ENCODE results near the gene CCDC194.

The CCDC194 gene

DNA sequence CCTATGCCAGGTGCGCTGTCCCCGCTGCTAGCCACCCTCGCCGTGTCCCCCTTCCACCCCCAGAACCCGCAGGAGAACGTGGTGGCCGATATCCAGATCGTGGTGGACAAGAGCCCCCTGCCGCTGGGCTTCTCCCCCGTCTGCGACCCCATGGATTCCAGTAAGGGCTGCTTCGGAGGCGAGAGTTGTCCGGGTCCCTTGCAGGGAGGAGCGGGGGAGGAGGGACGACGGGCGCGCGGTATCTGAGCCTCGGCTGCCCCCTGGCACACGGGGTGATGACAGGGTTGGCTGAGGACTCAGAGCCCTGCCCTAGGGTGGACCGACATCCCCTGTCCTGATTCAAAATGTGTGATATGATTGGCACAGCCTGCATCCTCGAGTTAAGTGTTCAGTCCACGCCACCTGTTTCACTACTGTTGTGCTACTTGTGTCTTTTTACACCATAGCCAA is 26.5 kb upstream of the CCDC194 start (continued):
- no peak for TF ChIP-seq ZNF266 (tag by site-specific recombination; IDR thresholded peaks at IDR 0.05; ENCODE audit: low read depth)
- no peak for TF ChIP-seq ZNF311 (tag by site-specific recombination; IDR thresholded peaks at IDR 0.05; ENCODE audit: borderline replicate concordance)
- TF ChIP-seq KLF1 (tag by site-specific recombination; IDR thresholded peaks at IDR 0.05): no peak

DNA sequence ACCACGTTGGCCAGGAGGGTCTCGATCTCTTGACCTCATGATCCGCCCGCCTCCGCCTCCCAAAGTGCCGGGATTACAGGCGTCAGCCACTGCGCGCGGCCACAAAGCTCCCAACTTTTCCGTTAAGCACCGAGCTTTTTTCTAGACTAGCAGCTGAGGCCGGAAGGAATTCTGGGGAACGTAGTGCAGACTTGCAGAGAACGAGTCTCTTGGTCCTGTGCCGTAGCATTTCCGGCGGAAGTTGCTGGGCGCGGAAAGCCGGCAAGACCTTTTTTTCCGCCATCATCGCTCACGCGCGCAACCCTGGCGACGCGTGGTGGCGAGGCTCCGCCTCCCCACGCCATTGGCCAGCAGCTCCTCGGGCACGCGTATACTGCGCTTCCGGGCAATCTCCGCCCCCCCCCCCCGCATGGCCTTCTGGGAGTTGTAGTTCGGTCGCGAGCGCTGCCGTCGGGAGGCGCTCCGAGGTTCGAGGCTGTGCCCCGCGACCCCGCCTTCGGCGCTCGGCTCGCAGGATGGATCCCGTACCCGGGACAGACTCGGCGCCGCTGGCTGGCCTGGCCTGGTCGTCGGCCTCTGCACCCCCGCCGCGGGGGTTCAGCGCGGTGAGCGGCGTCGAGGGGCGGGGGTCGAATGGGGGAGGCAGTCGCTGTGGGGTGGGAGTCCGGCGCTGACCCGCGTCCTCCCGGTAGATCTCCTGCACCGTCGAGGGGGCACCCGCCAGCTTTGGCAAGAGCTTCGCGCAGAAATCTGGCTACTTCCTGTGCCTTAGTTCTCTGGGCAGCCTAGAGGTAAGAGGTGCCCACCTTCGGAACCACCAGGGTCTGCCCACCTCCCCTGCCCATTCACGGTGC is 25.9 kb upstream of the CCDC194 start, which contains the start of gene MVB12A:
Gene MVB12A (plus strand): TSS at position 427 of the 854 bp plus-strand sequence. CDS start 89 bp downstream, at position 516.
- ChIA-PET CTCF (interaction anchor here (0.6 to 1.2 kb wide), 5 partner anchors 17 to 28 kb away, joined by 3 to 7 read pairs (median 6); no protein-coding TSS in a partner anchor), POLR2A (interaction anchor here (0.6 to 1.6 kb wide), 22 partner anchors 9 to 439 kb away, joined by 3 to 12 read pairs (median 5); partner anchors contain the start of genes BST2, PGLS, RPL18A and SLC27A1)
- Histone ChIP-seq H3K9me3 (ENCODE audit: control insufficient read depth, insufficient read depth, low read depth, low read length) (no peaks in the 10 kb centered on the region), H3K36me3 (ENCODE audit: control insufficient read depth in 2 of 2, insufficient read depth in 1 of 2, low read length in 2 of 2) (peaks cover 4 to 6% of the 10 kb centered on the region in 2 experiments; a peak in 2 of 3 replicates), H3K4me3 (ENCODE audit: low read depth, low read length) (peak within 1 kb of the TSS; percentile 69), H3K4me1 (ENCODE audit: control insufficient read depth, insufficient read depth, low read length) (no peaks in the 10 kb centered on the region; the same call in 1 of the 2 replicates), H3K27ac (ENCODE audit: extremely low read depth, low read depth, low read length) (peak within 1 kb of the TSS; percentile 37)
- TF ChIP-seq KLF16 (tag by site-specific recombination; IDR thresholded peaks at IDR 0.05): 0 out of 2 replicates have a peak, but pooled peaks have one; percentile 66
- peak; percentile 98 for TF ChIP-seq ZBTB17 (tag by site-specific recombination; IDR thresholded peaks at IDR 0.05)
- no peak for TF ChIP-seq MYNN (tag by site-specific recombination; IDR thresholded peaks at IDR 0.05; ENCODE audit: borderline replicate concordance)
- TF ChIP-seq HOXD13 (CRISPR knock-in tag; IDR thresholded peaks at IDR 0.05; ENCODE audit: borderline replicate concordance): no peak
- no peak for TF ChIP-seq ZNF830 (tag by site-specific recombination; IDR thresholded peaks at IDR 0.05; ENCODE audit: low read depth)
- TF ChIP-seq EGR2 (tag by site-specific recombination; IDR thresholded peaks at IDR 0.05; ENCODE audit: low read depth): no peak; the same call in 1 of the 2 replicates
- TF ChIP-seq, protein P1, sequence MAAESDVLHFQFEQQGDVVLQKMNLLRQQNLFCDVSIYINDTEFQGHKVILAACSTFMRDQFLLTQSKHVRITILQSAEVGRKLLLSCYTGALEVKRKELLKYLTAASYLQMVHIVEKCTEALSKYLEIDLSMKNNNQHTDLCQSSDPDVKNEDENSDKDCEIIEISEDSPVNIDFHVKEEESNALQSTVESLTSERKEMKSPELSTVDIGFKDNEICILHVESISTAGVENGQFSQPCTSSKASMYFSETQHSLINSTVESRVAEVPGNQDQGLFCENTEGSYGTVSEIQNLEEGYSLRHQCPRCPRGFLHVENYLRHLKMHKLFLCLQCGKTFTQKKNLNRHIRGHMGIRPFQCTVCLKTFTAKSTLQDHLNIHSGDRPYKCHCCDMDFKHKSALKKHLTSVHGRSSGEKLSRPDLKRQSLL (tag by site-specific recombination; IDR thresholded peaks at IDR 0.05): no peak
- TF ChIP-seq, protein P2, sequence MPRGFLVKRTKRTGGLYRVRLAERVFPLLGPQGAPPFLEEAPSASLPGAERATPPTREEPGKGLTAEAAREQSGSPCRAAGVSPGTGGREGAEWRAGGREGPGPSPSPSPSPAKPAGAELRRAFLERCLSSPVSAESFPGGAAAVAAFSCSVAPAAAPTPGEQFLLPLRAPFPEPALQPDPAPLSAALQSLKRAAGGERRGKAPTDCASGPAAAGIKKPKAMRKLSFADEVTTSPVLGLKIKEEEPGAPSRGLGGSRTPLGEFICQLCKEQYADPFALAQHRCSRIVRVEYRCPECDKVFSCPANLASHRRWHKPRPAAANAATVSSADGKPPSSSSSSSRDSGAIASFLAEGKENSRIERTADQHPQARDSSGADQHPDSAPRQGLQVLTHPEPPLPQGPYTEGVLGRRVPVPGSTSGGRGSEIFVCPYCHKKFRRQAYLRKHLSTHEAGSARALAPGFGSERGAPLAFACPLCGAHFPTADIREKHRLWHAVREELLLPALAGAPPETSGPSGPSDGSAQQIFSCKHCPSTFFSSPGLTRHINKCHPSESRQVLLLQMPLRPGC (tag by site-specific recombination; IDR thresholded peaks at IDR 0.05): no peak; the same call in 1 of the 2 replicates
- no peak for TF ChIP-seq ZNF529 (tag by site-specific recombination; IDR thresholded peaks at IDR 0.05; ENCODE audit: insufficient replicate concordance)
- TF ChIP-seq, protein P3, sequence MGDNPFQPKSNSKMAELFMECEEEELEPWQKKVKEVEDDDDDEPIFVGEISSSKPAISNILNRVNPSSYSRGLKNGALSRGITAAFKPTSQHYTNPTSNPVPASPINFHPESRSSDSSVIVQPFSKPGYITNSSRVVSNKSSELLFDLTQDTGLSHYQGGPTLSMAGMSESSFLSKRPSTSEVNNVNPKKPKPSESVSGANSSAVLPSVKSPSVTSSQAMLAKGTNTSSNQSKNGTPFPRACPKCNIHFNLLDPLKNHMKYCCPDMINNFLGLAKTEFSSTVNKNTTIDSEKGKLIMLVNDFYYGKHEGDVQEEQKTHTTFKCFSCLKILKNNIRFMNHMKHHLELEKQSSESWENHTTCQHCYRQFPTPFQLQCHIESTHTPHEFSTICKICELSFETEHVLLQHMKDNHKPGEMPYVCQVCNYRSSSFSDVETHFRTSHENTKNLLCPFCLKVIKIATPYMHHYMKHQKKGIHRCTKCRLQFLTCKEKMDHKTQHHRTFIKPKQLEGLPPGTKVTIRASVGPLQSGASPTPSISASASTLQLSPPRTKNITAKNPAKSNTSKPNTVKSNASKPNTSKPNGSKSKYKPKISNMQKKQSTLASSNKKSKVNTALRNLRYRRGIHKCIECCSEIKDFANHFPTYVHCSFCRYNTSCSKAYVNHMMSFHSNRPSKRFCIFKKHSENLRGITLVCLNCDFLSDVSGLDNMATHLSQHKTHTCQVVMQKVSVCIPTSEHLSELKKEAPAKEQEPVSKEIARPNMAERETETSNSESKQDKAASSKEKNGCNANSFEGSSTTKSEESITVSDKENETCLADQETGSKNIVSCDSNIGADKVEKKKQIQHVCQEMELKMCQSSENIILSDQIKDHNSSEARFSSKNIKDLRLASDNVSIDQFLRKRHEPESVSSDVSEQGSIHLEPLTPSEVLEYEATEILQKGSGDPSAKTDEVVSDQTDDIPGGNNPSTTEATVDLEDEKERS (tag by site-specific recombination; IDR thresholded peaks at IDR 0.05): no peak
- TF ChIP-seq, protein P4, sequence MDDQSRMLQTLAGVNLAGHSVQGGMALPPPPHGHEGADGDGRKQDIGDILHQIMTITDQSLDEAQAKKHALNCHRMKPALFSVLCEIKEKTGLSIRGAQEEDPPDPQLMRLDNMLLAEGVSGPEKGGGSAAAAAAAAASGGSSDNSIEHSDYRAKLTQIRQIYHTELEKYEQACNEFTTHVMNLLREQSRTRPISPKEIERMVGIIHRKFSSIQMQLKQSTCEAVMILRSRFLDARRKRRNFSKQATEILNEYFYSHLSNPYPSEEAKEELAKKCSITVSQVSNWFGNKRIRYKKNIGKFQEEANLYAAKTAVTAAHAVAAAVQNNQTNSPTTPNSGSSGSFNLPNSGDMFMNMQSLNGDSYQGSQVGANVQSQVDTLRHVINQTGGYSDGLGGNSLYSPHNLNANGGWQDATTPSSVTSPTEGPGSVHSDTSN (CRISPR knock-in tag; IDR thresholded peaks at IDR 0.05): no peak; the same call in 1 of the 2 replicates
- no peak for TF ChIP-seq FEZF1 (tag by site-specific recombination; IDR thresholded peaks at IDR 0.05)
- no peak for TF ChIP-seq ZNF266 (tag by site-specific recombination; IDR thresholded peaks at IDR 0.05; ENCODE audit: low read depth)
- TF ChIP-seq ZNF132 (tag by site-specific recombination; IDR thresholded peaks at IDR 0.05; ENCODE audit: borderline replicate concordance): no peak
- no peak for TF ChIP-seq ZNF174 (tag by site-specific recombination; IDR thresholded peaks at IDR 0.05)
- peak; percentile 44; the same call in 1 of the 2 replicates for TF ChIP-seq ZNF596 (tag by site-specific recombination; IDR thresholded peaks at IDR 0.05)
- TF ChIP-seq, protein P5, sequence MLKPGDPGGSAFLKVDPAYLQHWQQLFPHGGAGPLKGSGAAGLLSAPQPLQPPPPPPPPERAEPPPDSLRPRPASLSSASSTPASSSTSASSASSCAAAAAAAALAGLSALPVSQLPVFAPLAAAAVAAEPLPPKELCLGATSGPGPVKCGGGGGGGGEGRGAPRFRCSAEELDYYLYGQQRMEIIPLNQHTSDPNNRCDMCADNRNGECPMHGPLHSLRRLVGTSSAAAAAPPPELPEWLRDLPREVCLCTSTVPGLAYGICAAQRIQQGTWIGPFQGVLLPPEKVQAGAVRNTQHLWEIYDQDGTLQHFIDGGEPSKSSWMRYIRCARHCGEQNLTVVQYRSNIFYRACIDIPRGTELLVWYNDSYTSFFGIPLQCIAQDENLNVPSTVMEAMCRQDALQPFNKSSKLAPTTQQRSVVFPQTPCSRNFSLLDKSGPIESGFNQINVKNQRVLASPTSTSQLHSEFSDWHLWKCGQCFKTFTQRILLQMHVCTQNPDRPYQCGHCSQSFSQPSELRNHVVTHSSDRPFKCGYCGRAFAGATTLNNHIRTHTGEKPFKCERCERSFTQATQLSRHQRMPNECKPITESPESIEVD (tag by site-specific recombination; IDR thresholded peaks at IDR 0.05): no peak
- TF ChIP-seq, protein P6, sequence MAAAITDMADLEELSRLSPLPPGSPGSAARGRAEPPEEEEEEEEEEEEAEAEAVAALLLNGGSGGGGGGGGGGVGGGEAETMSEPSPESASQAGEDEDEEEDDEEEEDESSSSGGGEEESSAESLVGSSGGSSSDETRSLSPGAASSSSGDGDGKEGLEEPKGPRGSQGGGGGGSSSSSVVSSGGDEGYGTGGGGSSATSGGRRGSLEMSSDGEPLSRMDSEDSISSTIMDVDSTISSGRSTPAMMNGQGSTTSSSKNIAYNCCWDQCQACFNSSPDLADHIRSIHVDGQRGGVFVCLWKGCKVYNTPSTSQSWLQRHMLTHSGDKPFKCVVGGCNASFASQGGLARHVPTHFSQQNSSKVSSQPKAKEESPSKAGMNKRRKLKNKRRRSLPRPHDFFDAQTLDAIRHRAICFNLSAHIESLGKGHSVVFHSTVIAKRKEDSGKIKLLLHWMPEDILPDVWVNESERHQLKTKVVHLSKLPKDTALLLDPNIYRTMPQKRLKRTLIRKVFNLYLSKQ (tag by site-specific recombination; IDR thresholded peaks at IDR 0.05; ENCODE audit: borderline replicate concordance): no peak
- TF ChIP-seq, protein P7, sequence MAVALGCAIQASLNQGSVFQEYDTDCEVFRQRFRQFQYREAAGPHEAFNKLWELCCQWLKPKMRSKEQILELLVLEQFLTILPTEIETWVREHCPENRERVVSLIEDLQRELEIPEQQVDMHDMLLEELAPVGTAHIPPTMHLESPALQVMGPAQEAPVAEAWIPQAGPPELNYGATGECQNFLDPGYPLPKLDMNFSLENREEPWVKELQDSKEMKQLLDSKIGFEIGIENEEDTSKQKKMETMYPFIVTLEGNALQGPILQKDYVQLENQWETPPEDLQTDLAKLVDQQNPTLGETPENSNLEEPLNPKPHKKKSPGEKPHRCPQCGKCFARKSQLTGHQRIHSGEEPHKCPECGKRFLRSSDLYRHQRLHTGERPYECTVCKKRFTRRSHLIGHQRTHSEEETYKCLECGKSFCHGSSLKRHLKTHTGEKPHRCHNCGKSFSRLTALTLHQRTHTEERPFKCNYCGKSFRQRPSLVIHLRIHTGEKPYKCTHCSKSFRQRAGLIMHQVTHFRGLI (tag by site-specific recombination; IDR thresholded peaks at IDR 0.05): no peak
